Measurements from ENCODE around the gene HM13.
"Not testable (repeated sequence)": the region's sequence is repeated elsewhere in the genome, so short reads cannot be mapped to it uniquely, and the experiment has no call there.

The HM13 gene

DNA sequence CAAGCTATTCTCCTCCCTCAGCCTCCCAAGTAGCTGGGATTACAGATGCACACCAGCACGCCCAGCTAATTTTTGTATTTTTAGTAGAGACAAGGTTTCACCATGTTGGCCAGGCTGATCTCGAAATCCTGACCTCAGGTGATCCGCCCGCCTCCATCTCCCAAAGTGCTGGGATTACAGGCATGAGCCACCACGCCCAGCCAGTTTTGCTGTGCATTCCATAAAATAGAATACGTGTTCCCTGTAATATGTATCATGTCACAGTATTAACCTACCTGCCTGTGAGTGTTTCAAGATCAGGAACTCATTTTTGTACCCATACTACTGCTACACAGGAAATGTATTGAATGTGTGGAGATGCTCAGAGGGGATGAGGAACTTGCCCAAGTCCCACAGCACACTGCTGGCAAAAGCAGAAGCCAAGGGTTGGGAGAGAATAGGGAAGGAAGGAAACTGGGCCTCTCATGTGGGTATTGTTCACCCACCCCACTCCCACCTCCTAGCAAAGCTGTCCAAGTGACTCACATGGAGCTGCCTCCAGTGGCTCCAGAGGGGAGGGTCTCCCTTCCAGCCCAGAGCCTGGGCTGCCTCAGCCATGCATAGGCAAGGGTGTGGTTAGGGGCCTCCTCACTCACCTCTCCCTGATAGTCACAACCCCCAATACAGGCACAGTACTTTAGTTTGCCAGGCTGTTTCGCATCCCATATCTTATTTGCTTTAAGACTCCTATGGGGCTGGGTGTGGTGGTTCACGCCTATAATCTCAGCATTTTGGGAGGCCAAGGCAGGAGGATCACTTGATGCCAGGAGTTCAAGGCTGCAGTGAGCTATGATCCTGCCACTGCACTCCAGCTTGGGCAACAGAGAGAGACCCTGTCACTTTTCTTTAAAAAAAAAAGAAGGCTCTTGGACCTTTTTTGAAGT, 9.4 kb downstream of the HM13 start:
- H3K27ac ChIP-seq = no peak overlapping the region
- TF ChIP-seq ZFX (IDR thresholded peaks at IDR 0.05) = no peak
- TF ChIP-seq CTCF (conservative IDR thresholded peaks at IDR 0.05) = no peak

DNA sequence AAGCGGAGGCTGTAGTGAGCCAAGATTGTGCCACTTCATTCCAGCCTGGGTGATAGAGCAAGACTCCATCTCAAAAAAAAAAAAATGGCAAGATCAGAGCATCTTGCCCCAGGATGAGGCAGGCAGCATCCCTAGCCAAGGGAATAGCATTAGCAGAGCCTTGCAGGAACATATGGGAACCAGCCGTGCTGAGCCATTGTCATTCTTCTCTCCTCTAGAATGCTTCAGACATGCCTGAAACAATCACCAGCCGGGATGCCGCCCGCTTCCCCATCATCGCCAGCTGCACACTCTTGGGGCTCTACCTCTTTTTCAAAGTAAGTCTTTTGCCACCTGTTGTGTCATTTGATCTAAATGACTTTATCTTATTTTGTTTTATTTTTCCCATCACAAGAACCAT, 13.0 kb downstream of the HM13 start:
- no peak overlapping the region for H3K27ac ChIP-seq
- TF ChIP-seq CTCF (conservative IDR thresholded peaks at IDR 0.05) (no peak), ZFX (IDR thresholded peaks at IDR 0.05) (no peak)

DNA sequence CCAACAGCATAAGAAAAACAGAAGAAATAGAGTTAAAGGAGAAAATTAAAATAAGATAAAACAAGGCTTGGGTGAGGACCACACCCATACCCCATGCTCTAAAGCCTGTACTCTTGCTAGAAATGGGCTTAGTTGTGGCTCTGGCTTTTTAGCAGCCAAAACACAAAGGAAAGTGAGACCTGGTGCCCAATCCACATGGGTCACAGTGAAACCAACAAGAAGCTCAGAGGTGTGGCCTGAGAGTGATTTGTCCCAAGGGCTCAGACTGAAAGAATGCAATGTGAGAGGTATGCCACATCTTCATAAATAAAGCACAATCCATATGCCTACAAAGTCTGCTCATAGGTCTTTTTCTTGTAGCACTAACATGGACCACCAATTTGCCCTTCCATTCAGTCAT, 21.1 kb downstream of the HM13 start:
- TF ChIP-seq ZFX (IDR thresholded peaks at IDR 0.05) (no peak), CTCF (conservative IDR thresholded peaks at IDR 0.05) (no peak)
- H3K27ac ChIP-seq = no peak overlapping the region

DNA sequence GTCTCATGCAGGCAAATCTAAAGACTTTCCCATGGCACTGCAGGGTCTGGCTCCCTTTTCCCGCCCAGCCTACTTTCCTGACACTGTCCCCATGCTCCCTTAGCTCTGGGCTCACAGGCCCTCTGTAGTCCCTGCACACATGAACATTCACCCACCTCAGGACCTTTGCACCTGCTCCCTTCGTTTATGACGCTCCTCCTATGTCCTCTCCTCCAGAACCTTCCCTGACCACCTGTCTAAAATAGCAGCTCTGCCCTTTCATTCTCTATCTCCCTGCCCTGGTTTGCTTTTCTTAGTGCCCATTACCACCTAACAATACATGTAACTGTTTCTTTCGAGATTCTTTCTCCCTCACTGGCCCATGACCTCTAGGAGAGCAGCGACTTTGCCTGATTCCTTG, 22.3 kb downstream of the HM13 start:
- H3K27ac ChIP-seq = no peak overlapping the region
- TF ChIP-seq CTCF (conservative IDR thresholded peaks at IDR 0.05) (no peak), ZFX (IDR thresholded peaks at IDR 0.05) (no peak)

- TF ChIP-seq ZFX (IDR thresholded peaks at IDR 0.05) = no peak
- no peak for TF ChIP-seq CTCF (conservative IDR thresholded peaks at IDR 0.05)
- no peak overlapping the region for H3K27ac ChIP-seq
Measured at GRCh38 chr20:31537116-31537871, 23.1 kb downstream of the HM13 start.

DNA sequence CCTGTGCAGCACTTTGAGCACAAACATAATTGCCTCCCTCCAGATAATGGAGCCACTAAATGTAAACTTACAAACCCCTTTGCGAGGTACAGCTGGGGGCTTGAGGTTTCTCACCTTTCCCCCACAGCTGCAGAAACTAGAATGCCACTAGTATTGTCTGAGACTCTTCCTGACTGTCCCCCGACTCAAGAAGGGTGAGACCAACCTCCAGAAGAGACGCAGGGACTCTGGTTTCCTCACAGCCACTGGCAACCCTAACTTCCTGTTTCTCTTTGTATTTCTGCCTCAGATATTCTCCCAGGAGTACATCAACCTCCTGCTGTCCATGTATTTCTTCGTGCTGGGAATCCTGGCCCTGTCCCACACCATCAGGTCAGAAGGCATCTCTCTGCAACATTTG, 23.6 kb downstream of the HM13 start:
- no peak overlapping the region for H3K27ac ChIP-seq
- no peak for TF ChIP-seq CTCF (conservative IDR thresholded peaks at IDR 0.05)
- no peak for TF ChIP-seq ZFX (IDR thresholded peaks at IDR 0.05)

GRCh38 chr20:31538326-31538725, 24.1 kb downstream of the HM13 start:
- H3K27ac ChIP-seq = no peak overlapping the region
- TF ChIP-seq CTCF (conservative IDR thresholded peaks at IDR 0.05) (no peak), ZFX (IDR thresholded peaks at IDR 0.05) (no peak)

DNA sequence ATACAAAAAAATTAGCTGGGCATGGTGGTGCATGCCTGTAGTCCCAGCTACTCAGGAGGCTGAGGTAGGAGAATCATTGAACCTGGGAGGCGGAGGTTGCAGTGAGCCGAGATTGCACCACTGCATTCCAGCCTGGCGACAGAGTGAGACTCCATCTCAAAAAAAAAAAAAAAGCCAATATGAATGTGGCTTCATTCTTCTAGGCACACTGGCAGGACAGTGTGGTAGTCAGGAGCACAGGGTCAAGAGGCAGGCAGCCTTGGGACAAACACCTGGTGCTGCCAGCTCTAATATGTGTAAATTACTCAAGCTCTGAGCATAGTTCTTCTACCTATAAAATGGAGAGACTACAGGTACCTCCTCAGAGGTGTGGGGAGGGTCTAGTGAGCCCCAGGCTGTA, 25.4 kb downstream of the HM13 start:
- H3K27ac ChIP-seq = not testable (repeated sequence)
